NOMO-1 treated with DMSO at 0.1 percent for 48 hours (cell line): ENCODE measurements around the gene SAMD8.

ENCODE experiments used
- DNase-seq: peaks from one replicate; lab custom pipeline; 2025; ENCODE audit not compliant: unreplicated experiment; lab: John Stamatoyannopoulos, UW

The SAMD8 gene

GRCh38 chr10:75084834-75085384 is 26.5 kb upstream of the SAMD8 start:
- no peak for DNase-seq

DNA sequence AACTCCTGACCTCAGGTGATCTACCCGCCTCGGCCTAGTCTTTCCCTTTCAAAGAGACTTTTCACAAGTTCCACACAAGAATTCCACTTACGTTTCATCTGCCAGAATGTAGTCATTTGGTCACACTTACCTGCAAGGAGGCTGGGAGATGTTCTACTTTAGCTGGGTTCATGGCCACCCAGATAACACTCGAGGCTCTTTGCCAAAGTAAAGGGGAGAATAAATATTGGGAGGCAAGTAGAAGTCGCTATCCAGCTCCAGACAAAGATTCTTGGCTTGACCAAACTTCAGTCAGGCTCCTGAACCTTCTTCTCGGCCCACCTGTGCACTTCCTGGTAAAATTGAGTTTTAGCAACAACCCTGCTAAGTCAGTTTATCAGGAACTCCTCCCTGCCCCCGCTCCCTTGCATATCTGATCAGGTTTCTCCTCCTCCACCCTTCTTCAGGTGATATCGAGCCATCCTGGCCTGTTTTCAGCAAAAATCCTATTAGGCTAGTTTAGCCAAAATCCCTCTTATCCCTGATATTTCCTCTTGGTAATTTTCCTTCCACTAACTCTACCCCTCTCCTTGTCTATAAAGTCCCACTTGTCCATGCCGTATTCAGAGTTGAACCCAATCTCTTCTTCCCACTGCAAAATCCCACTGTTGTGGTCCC is 25.1 kb upstream of the SAMD8 start:
- no peak for DNase-seq

DNA sequence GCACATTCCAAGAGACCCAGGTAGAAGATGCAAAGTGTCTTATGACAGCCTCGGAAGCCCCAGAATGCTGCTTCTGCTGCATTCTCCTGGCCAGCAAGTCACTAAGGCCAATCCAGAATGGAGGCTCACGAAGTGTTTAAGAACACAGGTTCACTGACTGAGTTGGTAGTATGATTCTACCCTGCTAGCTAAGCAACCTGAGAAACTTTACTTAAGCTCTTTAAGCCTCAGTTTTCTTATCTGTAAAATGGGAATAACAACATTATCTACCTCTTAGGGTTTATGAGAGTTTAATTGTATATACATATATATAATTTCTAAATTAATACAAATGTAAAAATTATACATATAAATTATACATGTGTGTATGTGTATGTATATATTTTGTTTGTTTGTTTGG is 22.8 kb upstream of the SAMD8 start:
- DNase-seq: no peak

DNA sequence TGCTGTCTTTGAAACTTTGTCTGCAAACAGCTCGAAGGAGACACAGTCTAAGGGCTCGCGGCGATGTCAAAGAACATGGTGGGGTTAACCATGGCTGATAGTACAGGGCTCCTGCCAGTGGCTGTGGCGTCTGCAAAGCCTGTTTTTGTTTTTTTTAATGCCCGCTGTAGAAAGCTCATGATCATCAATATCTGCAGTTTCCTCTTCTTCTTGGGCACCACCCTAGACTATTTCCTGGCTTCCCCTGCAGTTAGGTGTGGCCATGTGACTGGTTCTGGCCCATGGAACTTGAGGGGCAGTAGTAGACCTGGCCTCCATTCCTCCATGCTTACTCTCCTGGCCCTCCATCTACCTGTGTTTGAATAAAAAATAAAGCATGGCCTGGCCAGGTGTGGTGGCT is 21.8 kb upstream of the SAMD8 start:
- no peak for DNase-seq

- DNase-seq: no peak
Measured at GRCh38 chr10:75091146-75091545, 20.3 kb upstream of the SAMD8 start.

DNA sequence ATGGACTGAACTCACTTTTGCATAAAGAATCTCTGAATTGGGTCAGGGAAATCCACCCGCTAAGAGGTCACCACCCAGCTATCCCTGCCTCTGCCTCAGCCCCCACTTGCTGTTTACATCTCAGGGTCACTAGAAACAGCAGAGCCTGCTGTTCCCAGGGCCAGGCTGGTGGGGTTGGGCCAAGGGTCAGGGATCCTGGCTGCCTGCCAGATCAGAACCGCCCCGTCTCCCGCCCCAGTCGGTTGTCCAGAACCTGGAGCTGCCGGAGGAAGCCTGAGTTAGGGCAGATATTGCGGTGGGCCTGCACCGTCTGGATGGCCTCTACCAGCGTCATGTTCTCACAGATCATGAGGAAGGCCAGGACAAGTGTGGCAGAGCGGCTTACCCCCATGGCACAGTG is 17.0 kb upstream of the SAMD8 start:
- no peak for DNase-seq

DNA sequence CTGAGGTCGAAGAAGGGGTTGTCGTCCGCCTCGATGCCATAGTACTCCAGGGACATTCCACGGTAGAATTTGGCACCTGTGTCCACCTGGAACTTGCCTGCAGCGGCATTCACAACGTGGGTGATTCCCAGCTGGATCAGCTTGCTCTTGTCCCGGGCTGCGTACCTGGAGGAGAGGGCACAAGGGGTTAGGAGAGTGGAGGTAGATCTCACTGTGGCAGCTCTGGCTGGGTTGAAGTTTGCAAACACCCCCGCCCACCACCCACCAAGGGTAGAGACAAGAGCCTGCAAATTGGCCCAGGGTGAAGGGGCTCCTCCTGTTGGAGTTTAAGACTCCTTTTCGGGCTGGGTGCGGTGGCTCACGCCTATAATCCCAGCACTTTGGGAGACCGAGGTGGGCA is 15.8 kb upstream of the SAMD8 start:
- no peak for DNase-seq

DNA sequence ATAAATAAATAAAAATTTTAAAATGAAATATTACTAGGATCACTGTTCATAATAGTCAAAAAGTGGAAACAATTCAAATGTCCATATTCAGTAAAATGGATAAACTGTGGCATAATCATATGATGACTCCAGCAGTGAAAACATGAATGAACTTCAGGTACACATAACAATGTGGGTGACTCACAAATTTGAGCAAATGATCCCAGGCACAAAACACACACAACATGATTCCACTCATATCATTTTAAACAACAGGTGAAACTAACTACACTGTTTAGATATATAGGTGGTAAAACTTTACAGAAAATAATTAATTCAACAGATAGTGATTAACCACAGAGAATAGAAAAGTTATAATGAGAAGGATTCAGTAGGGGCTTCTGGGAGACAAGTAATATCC is 14.7 kb upstream of the SAMD8 start:
- DNase-seq: no peak

GRCh38 chr10:75097666-75098285 is 13.7 kb upstream of the SAMD8 start:
- peak; percentile 13 for DNase-seq

DNA sequence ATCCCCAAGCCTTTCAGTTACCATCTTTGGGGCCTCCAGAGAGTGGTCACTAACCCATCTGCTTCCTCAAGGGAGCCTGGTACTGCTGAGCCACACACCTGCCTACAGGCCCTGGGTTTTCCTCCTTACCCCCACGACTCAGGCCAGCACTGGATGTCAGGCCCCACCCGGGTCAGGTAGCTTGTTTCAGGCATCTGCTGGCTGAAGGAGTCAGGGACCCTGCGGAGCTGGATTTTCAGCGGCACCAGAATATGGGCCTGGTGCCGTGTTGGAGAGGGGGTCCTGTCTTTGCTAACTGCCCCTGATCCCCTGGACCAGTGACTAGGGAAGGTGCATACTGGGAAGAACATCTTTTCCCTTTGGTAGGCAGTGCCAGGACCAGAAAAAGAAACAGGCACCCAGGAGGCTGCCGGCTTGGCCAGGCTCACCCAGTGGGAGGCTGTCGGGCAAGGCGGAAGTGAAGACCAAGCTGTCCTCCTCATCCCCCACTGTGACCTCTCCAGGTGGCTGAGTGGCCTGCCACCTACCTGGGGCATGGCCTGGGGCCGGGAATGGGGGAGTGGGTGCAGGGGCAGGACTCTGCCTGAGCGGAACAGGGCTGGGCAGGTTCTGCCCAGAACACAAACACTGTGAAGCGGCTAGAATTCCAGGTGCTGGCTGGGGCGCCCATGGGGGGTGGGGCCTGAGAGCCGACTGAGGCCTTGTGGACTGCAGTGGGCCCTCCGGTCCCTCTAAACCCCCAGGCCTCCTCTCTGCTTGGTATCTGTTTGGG is 12.4 kb upstream of the SAMD8 start:
- no peak for DNase-seq

GRCh38 chr10:75099952-75100763 is 11.3 kb upstream of the SAMD8 start:
- peak; percentile 38 for DNase-seq

GRCh38 chr10:75100764-75101291 is 10.6 kb upstream of the SAMD8 start:
- no peak for DNase-seq

DNA sequence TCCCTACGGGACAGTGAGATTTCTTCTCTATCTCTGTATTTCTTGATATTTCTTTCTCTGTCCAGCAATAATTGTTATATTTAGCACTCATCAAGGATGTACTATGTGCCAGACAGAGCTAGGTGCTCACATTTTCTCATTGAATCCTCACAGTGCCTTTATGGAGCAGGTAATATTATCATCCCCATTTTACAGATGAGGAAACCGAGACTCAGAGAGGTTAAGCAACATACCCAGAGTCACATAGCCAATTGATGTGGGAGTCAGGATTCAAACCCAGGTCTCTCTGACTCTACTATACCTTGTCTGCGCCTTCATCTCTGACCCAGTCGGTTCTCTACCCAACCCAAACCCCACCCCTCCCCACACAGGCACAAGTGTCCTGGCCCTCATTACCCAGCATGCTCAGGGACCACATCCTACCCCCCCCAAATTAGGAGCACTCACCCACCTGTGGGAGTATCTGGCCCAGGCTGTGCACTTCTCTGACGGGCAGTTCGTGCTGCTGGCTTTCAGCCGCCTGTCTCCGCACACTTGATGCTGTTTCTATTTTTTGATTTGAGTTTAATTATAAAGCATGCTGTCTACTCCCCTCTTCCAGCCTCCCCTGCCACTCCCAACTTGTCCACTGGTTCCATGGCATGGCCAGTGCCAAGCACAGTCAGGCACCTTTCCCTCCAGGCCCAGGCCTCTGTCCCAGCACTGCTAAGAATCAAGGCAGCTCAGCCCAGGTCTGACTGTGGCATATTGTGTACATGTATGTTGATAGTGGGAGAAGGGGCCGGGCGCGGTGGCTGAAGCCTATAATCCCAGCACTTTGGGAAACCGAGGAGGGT is 9.8 kb upstream of the SAMD8 start:
- DNase-seq: no peak

- no peak for DNase-seq
Measured at GRCh38 chr10:75102830-75103673, 8.4 kb upstream of the SAMD8 start.

GRCh38 chr10:75103881-75104686 is 7.4 kb upstream of the SAMD8 start:
- DNase-seq: peak; percentile 19

- DNase-seq: no peak
Measured at GRCh38 chr10:75104842-75105241, 6.6 kb upstream of the SAMD8 start.

DNA sequence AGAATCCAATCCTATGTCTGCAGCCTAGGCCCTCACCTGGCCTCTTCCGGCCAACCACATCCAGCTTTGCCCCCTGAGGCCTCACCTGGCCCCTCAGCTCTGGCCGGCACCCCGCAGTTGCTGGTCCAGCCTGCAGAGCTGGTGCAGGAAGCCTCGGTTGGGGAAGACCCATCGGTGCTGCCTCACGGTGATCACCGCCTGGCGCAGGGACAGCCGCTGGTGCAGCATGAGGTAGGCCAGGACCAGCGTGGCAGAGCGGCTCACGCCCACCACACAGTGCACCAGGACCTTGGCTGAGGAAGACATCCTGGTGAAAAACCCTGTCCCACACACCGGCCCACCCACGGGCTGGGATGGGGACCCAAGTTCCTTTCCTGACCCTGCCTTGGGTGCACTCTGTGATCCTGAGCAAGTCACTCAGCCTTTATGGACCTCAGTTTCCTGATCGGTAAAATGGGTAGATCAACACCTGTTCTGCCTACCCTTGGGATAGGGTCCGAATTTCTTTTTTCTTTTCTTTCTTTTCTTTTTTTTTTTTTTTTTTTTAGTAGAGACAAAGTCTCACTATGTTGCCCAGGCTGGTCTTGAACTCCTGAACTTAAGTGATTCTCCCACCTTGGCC is 5.8 kb upstream of the SAMD8 start:
- no peak for DNase-seq

DNA sequence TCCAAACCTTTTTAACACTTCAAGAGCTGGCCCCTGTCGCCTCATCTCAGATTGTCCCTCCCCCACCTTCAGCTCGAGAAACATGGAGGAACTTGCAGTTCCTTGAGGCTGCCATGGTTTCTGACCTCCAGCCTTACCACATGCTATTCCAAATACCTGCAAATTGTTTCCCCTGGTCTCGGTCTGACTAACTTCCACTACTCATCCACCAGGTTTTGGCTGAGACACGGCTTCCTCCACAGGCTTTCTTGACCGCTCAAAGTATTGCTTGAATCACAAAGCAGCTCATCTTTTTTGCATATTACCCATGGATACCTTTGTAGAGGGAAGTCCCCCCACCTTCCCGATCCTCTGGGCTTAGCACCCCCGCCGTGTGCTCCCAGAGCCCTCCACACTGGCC is 5.2 kb upstream of the SAMD8 start:
- no peak for DNase-seq
